Neural progenitor cell (in vitro differentiated cells): ENCODE measurements around the gene IL1RAPL1. TPM values are rescaled to one million over a fixed set of nuclear protein-coding genes. Genes with fewer than 3 reads are reported as not detected.

Source experiments
- DNase-seq: peaks from one replicate; pipeline ENCODE4 v3.0.0-alpha.2; 2016; ENCODE audit warnings: low spot score
- H2AFZ ChIP-seq: fragments of 200-600 bp; sonication (generic); replicated peaks from 2 replicates; pipeline ENCODE4 v1.6.1; 2016; ENCODE audit warnings: antibody characterized with exemption
- H3F3A ChIP-seq: fragments of 200-600 bp; sonication (generic); 2 replicates; pipeline ENCODE4 v1.6.1; 2016; ENCODE audit warnings: antibody characterized with exemption, low read depth
- H3K27ac ChIP-seq: fragments of 200-600 bp; sonication (generic); 2 replicates; pipeline ENCODE4 v1.5.1; 2016; ENCODE audit warnings: mild to moderate bottlenecking
- H3K27me3 ChIP-seq: fragments of 200-600 bp; sonication (generic); 2 replicates; pipeline ENCODE4 v1.6.1; 2016; ENCODE audit warnings: mild to moderate bottlenecking, moderate library complexity
- H3K36me3 ChIP-seq: fragments of 200-600 bp; sonication (generic); 2 replicates; pipeline ENCODE4 v1.5.1; 2016
- H3K4me1 ChIP-seq: fragments of 200-600 bp; sonication (generic); 2 replicates; pipeline ENCODE4 v1.6.1; 2016; ENCODE audit warnings: mixed run types
- H3K4me2 ChIP-seq: fragments of 200-600 bp; sonication (generic); 2 replicates; pipeline ENCODE4 v1.6.1; 2016
- H3K4me3 ChIP-seq: fragments of 200-600 bp; sonication (generic); 2 replicates; pipeline ENCODE4 v1.5.1; 2016
- H3K79me2 ChIP-seq: fragments of 200-600 bp; sonication (generic); 2 replicates; pipeline ENCODE4 v1.6.1; 2016; ENCODE audit warnings: low read depth
- H3K9ac ChIP-seq: fragments of 200-600 bp; sonication (generic); 2 replicates; pipeline ENCODE4 v1.6.1; 2016
- H3K9me3 ChIP-seq: fragments of 200-600 bp; sonication (generic); 2 replicates; pipeline ENCODE4 v1.5.1; 2016; ENCODE audit warnings: low read depth
- H4K20me1 ChIP-seq: fragments of 200-600 bp; sonication (generic); 2 replicates; pipeline ENCODE4 v1.6.1; 2016; ENCODE audit warnings: low read depth
- H3K27ac Mint-ChIP-seq: 3 replicates; pipeline ENCODE4 v1.8.0; 2021; ENCODE audit warnings: mixed read lengths
- H3K27me3 Mint-ChIP-seq: 2 replicates; pipeline ENCODE4 v1.8.0; 2022; ENCODE audit warnings: low read depth, mild to moderate bottlenecking, inconsistent platforms, moderate library complexity, mixed read lengths; ENCODE audit not compliant: insufficient read depth
- H3K36me3 Mint-ChIP-seq: 3 replicates; pipeline ENCODE4 v1.8.0; 2021; ENCODE audit warnings: mixed read lengths
- H3K4me1 Mint-ChIP-seq: 3 replicates; pipeline ENCODE4 v1.8.0; 2021; ENCODE audit warnings: mixed read lengths
- H3K4me3 Mint-ChIP-seq: 3 replicates; pipeline ENCODE4 v1.8.0; 2021; ENCODE audit warnings: mild to moderate bottlenecking, moderate library complexity, mixed read lengths
- H3K9me3 Mint-ChIP-seq: 3 replicates; pipeline ENCODE4 v1.8.0; 2020; ENCODE audit warnings: mixed read lengths
- CTCF ChIP-seq: fragments of 200-600 bp; sonication (generic); IDR thresholded peaks from 2 replicates; pipeline ENCODE4 v1.5.1; 2017; ENCODE audit warnings: antibody characterized with exemption, mild to moderate bottlenecking
- EZH2 ChIP-seq: fragments of 200-600 bp; sonication (generic); IDR thresholded peaks from 2 replicates; pipeline ENCODE4 v1.6.1; 2017; ENCODE audit warnings: antibody characterized with exemption, mild to moderate bottlenecking, moderate library complexity
- EZH2phosphoT487 ChIP-seq: fragments of 200-600 bp; sonication (generic); IDR thresholded peaks from 2 replicates; pipeline ENCODE4 v1.6.1; 2017; ENCODE audit warnings: antibody characterized with exemption
- total RNA-seq: library from RNA; depleted of rRNA; stranded (reverse); fragments of >200 nt; gene quantifications from 2 replicates; pipeline ENCODE4 v1.2.3, GENCODE V29; 2015; ENCODE audit warnings: low replicate concordance

The IL1RAPL1 gene
- total RNA-seq, 1 donor from 2014 or later, result 13.4 TPM

DNA sequence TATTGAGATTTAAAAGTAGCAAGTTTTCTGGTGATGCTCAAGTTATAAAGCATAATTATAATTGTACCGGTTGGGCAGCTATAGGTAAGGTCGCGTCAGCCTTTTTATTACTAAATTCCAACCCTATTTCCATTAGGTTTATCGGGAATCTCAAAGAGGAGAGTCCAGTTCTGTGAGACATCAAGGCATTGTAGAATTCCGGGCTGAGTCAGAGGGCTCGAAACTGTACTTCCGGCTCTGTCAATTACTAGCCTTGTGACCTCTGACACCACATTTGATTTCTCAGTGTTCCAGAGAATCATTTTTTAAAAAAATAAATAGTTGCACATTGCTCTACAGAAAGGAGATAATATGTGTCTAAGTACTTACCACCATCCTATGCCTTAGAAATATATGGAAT lies 4.3 kb downstream of the IL1RAPL1 start:
- TF ChIP-seq EZH2phosphoT487 (no peak), EZH2 (no peak), CTCF (no peak)
- no peaks in the 10 kb centered on the region for H3K9me3 Mint-ChIP-seq
- H4K20me1 ChIP-seq, result no peaks in the 10 kb centered on the region
- DNase-seq, result no peak
- no peak overlapping the region for H2AFZ ChIP-seq
- no peaks in the 10 kb centered on the region for H3K36me3 Mint-ChIP-seq
- H3K4me1 ChIP-seq, result peaks cover 47% of the 10 kb centered on the region
- H3K4me1 Mint-ChIP-seq, result peaks cover 13% of the 10 kb centered on the region
- no peak overlapping the region for H3K9ac ChIP-seq
- no peaks in the 10 kb centered on the region for H3K36me3 ChIP-seq
- peaks cover 2% of the 10 kb centered on the region for H3K27me3 Mint-ChIP-seq
- H3K27me3 ChIP-seq, result no peaks in the 10 kb centered on the region
- peak overlapping the region; percentile 84 for H3K4me2 ChIP-seq
- no peak overlapping the region for H3K27ac Mint-ChIP-seq
- H3K9me3 ChIP-seq, result peaks cover 9% of the 10 kb centered on the region
- peaks cover 87% of the 10 kb centered on the region for H3K79me2 ChIP-seq
- H3F3A ChIP-seq, result peaks cover 29% of the 10 kb centered on the region
- H3K27ac ChIP-seq, result no peak overlapping the region
- no peak overlapping the region for H3K4me3 Mint-ChIP-seq
- H3K4me3 ChIP-seq, result peak overlapping the region; percentile 81

DNA sequence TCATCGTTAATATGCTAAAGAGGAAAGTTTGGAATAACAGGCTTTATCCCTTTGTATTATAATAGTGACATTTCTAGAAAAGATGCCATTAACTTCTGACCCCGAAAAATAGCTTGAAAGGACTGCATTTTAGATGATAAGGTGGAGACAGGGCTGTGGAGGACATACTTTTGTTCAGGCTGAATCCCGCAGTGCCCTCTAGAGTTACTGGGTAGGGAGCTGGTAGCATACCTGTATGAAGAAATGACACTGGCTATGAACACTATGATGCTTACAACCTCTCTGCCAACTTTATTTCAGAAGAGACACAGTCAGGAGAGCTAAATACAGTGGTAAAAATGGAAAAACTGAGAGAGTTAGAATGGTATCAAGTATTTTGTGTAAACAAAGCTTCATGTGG lies 8.1 kb downstream of the IL1RAPL1 start:
- no peak overlapping the region for H3K4me3 Mint-ChIP-seq
- TF ChIP-seq CTCF (peak; percentile 23), EZH2phosphoT487 (no peak)

DNA sequence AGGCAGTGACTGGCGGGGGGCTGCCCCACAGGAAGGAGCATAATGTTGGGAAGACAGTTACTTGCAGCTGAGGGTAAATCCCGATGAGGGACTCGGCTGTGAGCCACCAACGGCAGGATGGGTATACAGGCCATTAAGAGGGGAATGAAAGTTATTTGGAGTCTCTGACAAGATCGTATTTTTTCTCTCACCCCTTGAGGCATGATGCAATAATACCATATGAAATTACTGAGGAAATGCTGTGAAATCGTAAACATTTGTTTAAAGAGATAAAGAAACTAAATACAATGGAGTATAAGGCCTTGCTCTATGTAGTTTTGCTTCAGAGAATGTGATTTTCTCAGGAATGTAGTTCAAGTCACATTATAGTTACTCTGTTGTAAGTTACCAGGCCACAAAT lies 12.7 kb downstream of the IL1RAPL1 start:
- H3F3A ChIP-seq, result peaks cover 17% of the 10 kb centered on the region
- no peak overlapping the region for H3K27ac Mint-ChIP-seq
- H3K9me3 Mint-ChIP-seq, result peaks cover 7% of the 10 kb centered on the region
- H3K36me3 ChIP-seq, result no peaks in the 10 kb centered on the region
- no peak overlapping the region for H2AFZ ChIP-seq
- peaks cover 12% of the 10 kb centered on the region for H3K4me1 ChIP-seq
- no peaks in the 10 kb centered on the region for H3K9me3 ChIP-seq
- H3K4me3 ChIP-seq, result no peak overlapping the region
- no peak overlapping the region for H3K9ac ChIP-seq
- H3K4me3 Mint-ChIP-seq, result no peak overlapping the region
- H4K20me1 ChIP-seq, result no peaks in the 10 kb centered on the region
- no peaks in the 10 kb centered on the region for H3K36me3 Mint-ChIP-seq
- H3K4me2 ChIP-seq, result no peak overlapping the region
- H3K27me3 ChIP-seq, result no peaks in the 10 kb centered on the region
- TF ChIP-seq CTCF (no peak), EZH2 (no peak)
- no peak for DNase-seq
- H3K27me3 Mint-ChIP-seq, result peaks cover 2% of the 10 kb centered on the region
- H3K79me2 ChIP-seq, result peaks cover 61% of the 10 kb centered on the region
- no peak overlapping the region for H3K27ac ChIP-seq
- H3K4me1 Mint-ChIP-seq, result no peaks in the 10 kb centered on the region

More for the DNA sequence above, 8.1 kb downstream of the IL1RAPL1 start:
- Mint-ChIP-seq H3K27me3 (peaks cover 2% of the 10 kb centered on the region), H3K36me3 (no peaks in the 10 kb centered on the region), H3K27ac (no peak overlapping the region), H3K4me1 (peaks cover 6% of the 10 kb centered on the region), H3K9me3 (peaks cover 5% of the 10 kb centered on the region)
- H3K36me3 ChIP-seq, result no peaks in the 10 kb centered on the region
- H4K20me1 ChIP-seq, result no peaks in the 10 kb centered on the region
- no peak for DNase-seq
- H2AFZ ChIP-seq, result no peak overlapping the region
- peaks cover 47% of the 10 kb centered on the region for H3K4me1 ChIP-seq
- H3K4me2 ChIP-seq, result peak overlapping the region; percentile 2
- H3F3A ChIP-seq, result peaks cover 22% of the 10 kb centered on the region
- peak overlapping the region; percentile 69 for H3K27ac ChIP-seq
- H3K9ac ChIP-seq, result no peak overlapping the region
- H3K79me2 ChIP-seq, result peaks cover 92% of the 10 kb centered on the region
- H3K9me3 ChIP-seq, result peaks cover 9% of the 10 kb centered on the region
- no peaks in the 10 kb centered on the region for H3K27me3 ChIP-seq
- H3K4me3 ChIP-seq, result no peak overlapping the region

GRCh38 chrX:28609003-28609402 lies 21.8 kb downstream of the IL1RAPL1 start:
- Histone ChIP-seq H3K9me3 (no peaks in the 10 kb centered on the region), H3K4me2 (no peak overlapping the region), H3K4me3 (no peak overlapping the region), H3K9ac (no peak overlapping the region), H3K27me3 (no peaks in the 10 kb centered on the region), H2AFZ (no peak overlapping the region), H3K4me1 (peaks cover 6% of the 10 kb centered on the region), H3K27ac (no peak overlapping the region), H4K20me1 (no peaks in the 10 kb centered on the region), H3F3A (peaks cover 7% of the 10 kb centered on the region), H3K36me3 (peaks cover 3% of the 10 kb centered on the region), H3K79me2 (peaks cover 9% of the 10 kb centered on the region)
- H3K36me3 Mint-ChIP-seq, result no peaks in the 10 kb centered on the region
- H3K27me3 Mint-ChIP-seq, result no peaks in the 10 kb centered on the region
- no peaks in the 10 kb centered on the region for H3K9me3 Mint-ChIP-seq
- no peak overlapping the region for H3K27ac Mint-ChIP-seq
- peaks cover 11% of the 10 kb centered on the region for H3K4me1 Mint-ChIP-seq
- no peak overlapping the region for H3K4me3 Mint-ChIP-seq
- TF ChIP-seq CTCF, result no peak
- no peak for TF ChIP-seq EZH2phosphoT487
- no peak for TF ChIP-seq EZH2
- no peak for DNase-seq
